HEK293 (cell line): Measurements from ENCODE around the gene CXADR.

Experiments
- GFI1B ChIP-seq: fragments of 450-650 bp; formaldehyde crosslinking; IDR thresholded peaks from 2 replicates; pipeline ENCODE4 v1.5.1; 2016; ENCODE audit warnings: missing biosample characterization, missing genetic modification characterization
- GLI2 ChIP-seq: fragments of 450-650 bp; formaldehyde crosslinking; IDR thresholded peaks from 2 replicates; pipeline ENCODE4; 2017; ENCODE audit warnings: missing biosample characterization, missing genetic modification characterization, low read depth, borderline replicate concordance
- GLIS2 ChIP-seq: fragments of 450-650 bp; formaldehyde crosslinking; IDR thresholded peaks from 2 replicates; pipeline ENCODE4 v1.5.1; 2016; ENCODE audit warnings: missing biosample characterization, missing genetic modification characterization
- KLF1 ChIP-seq: fragments of 450-650 bp; formaldehyde crosslinking; IDR thresholded peaks from 2 replicates; pipeline ENCODE4 v1.5.1; 2016; ENCODE audit warnings: missing biosample characterization, missing genetic modification characterization
- OVOL3 ChIP-seq: fragments of 450-650 bp; formaldehyde crosslinking; IDR thresholded peaks from 2 replicates; pipeline ENCODE4 v1.5.1; 2016; ENCODE audit warnings: missing biosample characterization, missing genetic modification characterization
- SCRT2 ChIP-seq: fragments of 450-650 bp; formaldehyde crosslinking; IDR thresholded peaks from 2 replicates; pipeline ENCODE4 v1.5.1; 2016; ENCODE audit warnings: missing biosample characterization, missing genetic modification characterization
- ZBTB21 ChIP-seq: fragments of 450-650 bp; formaldehyde crosslinking; IDR thresholded peaks from 2 replicates; pipeline ENCODE4 v1.5.1; 2017; ENCODE audit warnings: missing biosample characterization, missing genetic modification characterization
- ZBTB7A ChIP-seq: fragments of 450-650 bp; formaldehyde crosslinking; IDR thresholded peaks from 2 replicates; pipeline ENCODE4 v1.5.1; 2016; ENCODE audit warnings: low read depth, missing biosample characterization, missing genetic modification characterization
- ZFHX2 ChIP-seq: fragments of 450-650 bp; formaldehyde crosslinking; conservative IDR thresholded peaks from 2 replicates; pipeline ENCODE4 v1.5.1; 2016; ENCODE audit warnings: missing biosample characterization, missing genetic modification characterization
- ZFP3 ChIP-seq: fragments of 450-650 bp; formaldehyde crosslinking; IDR thresholded peaks from 2 replicates; pipeline ENCODE4 v1.5.1; 2016; ENCODE audit warnings: low read depth, missing biosample characterization, missing genetic modification characterization
- ZFP37 ChIP-seq: fragments of 450-650 bp; formaldehyde crosslinking; IDR thresholded peaks from 2 replicates; pipeline ENCODE4 v1.5.1; 2016; ENCODE audit warnings: missing biosample characterization, missing genetic modification characterization
- ZNF10 ChIP-seq: fragments of 450-650 bp; formaldehyde crosslinking; IDR thresholded peaks from 2 replicates; pipeline ENCODE4 v1.5.1; 2017; ENCODE audit warnings: missing biosample characterization, missing genetic modification characterization
- ZNF114 ChIP-seq: fragments of 450-650 bp; formaldehyde crosslinking; IDR thresholded peaks from 2 replicates; pipeline ENCODE4 v1.5.0; 2017; ENCODE audit warnings: missing biosample characterization, missing genetic modification characterization
- ZNF221 ChIP-seq: fragments of 450-650 bp; formaldehyde crosslinking; IDR thresholded peaks from 2 replicates; pipeline ENCODE4 v1.5.1; 2017; ENCODE audit warnings: missing biosample characterization, missing genetic modification characterization, borderline replicate concordance
- ZNF24 ChIP-seq: fragments of 450-650 bp; formaldehyde crosslinking; IDR thresholded peaks from 2 replicates; pipeline ENCODE4 v1.5.1; 2016; ENCODE audit warnings: missing biosample characterization, missing genetic modification characterization
- ZNF292 ChIP-seq: fragments of 450-650 bp; formaldehyde crosslinking; IDR thresholded peaks from 2 replicates; pipeline ENCODE4 v1.5.1; 2016; ENCODE audit warnings: low read depth, missing biosample characterization, missing genetic modification characterization, borderline replicate concordance
- ZNF335 ChIP-seq: fragments of 450-650 bp; formaldehyde crosslinking; conservative IDR thresholded peaks from 2 replicates; pipeline ENCODE4 v1.5.1; 2016; ENCODE audit warnings: missing biosample characterization, missing genetic modification characterization
- ZNF433 ChIP-seq: fragments of 450-650 bp; formaldehyde crosslinking; IDR thresholded peaks from 2 replicates; pipeline ENCODE4 v1.5.1; 2016; ENCODE audit warnings: missing biosample characterization, missing genetic modification characterization, low read depth
- ZNF510 ChIP-seq: fragments of 450-650 bp; formaldehyde crosslinking; IDR thresholded peaks from 2 replicates; pipeline ENCODE4 v1.5.1; 2018; ENCODE audit warnings: mild to moderate bottlenecking, missing genetic modification characterization, missing biosample characterization; ENCODE audit not compliant: insufficient replicate concordance
- ZNF521 ChIP-seq: fragments of 450-650 bp; formaldehyde crosslinking; IDR thresholded peaks from 2 replicates; pipeline ENCODE4 v1.5.1; 2017; ENCODE audit warnings: missing biosample characterization, mild to moderate bottlenecking, missing genetic modification characterization
- ZNF629 ChIP-seq: fragments of 450-650 bp; formaldehyde crosslinking; IDR thresholded peaks from 2 replicates; pipeline ENCODE4 v1.5.1; 2017; ENCODE audit warnings: missing biosample characterization, missing genetic modification characterization
- ZNF707 ChIP-seq: fragments of 450-650 bp; formaldehyde crosslinking; IDR thresholded peaks from 2 replicates; pipeline ENCODE4 v1.5.1; 2016; ENCODE audit warnings: missing biosample characterization, missing genetic modification characterization
- ZNF776 ChIP-seq: fragments of 450-650 bp; formaldehyde crosslinking; IDR thresholded peaks from 2 replicates; pipeline ENCODE4 v1.5.0; 2017; ENCODE audit warnings: missing biosample characterization, missing genetic modification characterization, borderline replicate concordance
- ZNF792 ChIP-seq: fragments of 450-650 bp; formaldehyde crosslinking; IDR thresholded peaks from 2 replicates; pipeline ENCODE4 v1.5.1; 2016; ENCODE audit warnings: missing biosample characterization, missing genetic modification characterization
- ZNF830 ChIP-seq: fragments of 450-650 bp; IDR thresholded peaks from 2 replicates; pipeline ENCODE4 v1.5.0; 2018; ENCODE audit warnings: missing biosample characterization, missing genetic modification characterization, low read depth, mild to moderate bottlenecking, moderate library complexity
- ZSCAN30 ChIP-seq: fragments of 450-650 bp; IDR thresholded peaks from 2 replicates; pipeline ENCODE4 v1.5.1; 2018; ENCODE audit warnings: missing biosample characterization, mild to moderate bottlenecking, missing genetic modification characterization, moderate library complexity
- TF ChIP-seq, protein P1 (sequence below): fragments of 450-650 bp; formaldehyde crosslinking; IDR thresholded peaks from 2 replicates; pipeline ENCODE4 v1.5.1; 2016; ENCODE audit warnings: missing biosample characterization, missing genetic modification characterization
- TF ChIP-seq, protein P2 (sequence below): fragments of 450-650 bp; formaldehyde crosslinking; IDR thresholded peaks from 2 replicates; pipeline ENCODE4 v1.5.1; 2016; ENCODE audit warnings: missing biosample characterization, missing genetic modification characterization
- TF ChIP-seq, protein P3 (sequence below): fragments of 450-650 bp; formaldehyde crosslinking; IDR thresholded peaks from 2 replicates; pipeline ENCODE4 v1.5.1; 2016; ENCODE audit warnings: missing biosample characterization, missing genetic modification characterization
- TF ChIP-seq, protein P4 (sequence below): fragments of 450-650 bp; formaldehyde crosslinking; IDR thresholded peaks from 2 replicates; pipeline ENCODE4 v1.5.1; 2017; ENCODE audit warnings: missing biosample characterization, missing genetic modification characterization
- TF ChIP-seq, protein P5 (sequence below): fragments of 450-650 bp; formaldehyde crosslinking; IDR thresholded peaks from 2 replicates; pipeline ENCODE4; 2016; ENCODE audit warnings: missing biosample characterization, missing genetic modification characterization

CXADR gene

DNA sequence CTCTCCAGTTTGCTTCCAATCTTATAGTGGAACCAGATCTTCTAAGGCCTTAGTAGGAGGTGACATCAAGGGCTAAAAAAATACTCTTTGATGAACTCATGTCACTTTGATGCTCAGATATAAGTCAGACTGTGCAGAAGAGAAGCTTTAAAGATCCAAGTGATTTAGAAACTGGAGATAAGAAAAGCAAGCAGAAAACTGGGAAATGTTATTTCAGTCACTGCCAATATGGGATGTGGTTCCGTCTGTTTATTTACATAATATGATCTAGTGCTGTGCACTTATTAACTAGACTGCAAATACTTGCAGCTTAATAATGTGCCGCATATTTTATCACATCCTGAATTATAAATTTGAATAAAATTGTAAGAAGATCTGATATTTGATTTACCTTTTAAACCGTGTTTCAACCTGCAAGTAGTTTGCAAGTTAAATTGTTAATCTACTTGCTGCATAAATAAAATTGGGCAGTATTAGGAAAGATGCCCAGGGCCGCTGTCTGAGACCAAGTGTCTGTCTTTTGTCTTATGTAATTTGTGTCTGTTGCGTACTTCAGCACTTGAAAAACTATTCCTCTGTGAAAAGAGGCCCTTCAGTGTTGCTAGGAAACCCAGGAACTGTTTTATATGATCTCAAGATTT is 29.6 kb downstream of the CXADR start (continued):
- TF ChIP-seq, protein P1, sequence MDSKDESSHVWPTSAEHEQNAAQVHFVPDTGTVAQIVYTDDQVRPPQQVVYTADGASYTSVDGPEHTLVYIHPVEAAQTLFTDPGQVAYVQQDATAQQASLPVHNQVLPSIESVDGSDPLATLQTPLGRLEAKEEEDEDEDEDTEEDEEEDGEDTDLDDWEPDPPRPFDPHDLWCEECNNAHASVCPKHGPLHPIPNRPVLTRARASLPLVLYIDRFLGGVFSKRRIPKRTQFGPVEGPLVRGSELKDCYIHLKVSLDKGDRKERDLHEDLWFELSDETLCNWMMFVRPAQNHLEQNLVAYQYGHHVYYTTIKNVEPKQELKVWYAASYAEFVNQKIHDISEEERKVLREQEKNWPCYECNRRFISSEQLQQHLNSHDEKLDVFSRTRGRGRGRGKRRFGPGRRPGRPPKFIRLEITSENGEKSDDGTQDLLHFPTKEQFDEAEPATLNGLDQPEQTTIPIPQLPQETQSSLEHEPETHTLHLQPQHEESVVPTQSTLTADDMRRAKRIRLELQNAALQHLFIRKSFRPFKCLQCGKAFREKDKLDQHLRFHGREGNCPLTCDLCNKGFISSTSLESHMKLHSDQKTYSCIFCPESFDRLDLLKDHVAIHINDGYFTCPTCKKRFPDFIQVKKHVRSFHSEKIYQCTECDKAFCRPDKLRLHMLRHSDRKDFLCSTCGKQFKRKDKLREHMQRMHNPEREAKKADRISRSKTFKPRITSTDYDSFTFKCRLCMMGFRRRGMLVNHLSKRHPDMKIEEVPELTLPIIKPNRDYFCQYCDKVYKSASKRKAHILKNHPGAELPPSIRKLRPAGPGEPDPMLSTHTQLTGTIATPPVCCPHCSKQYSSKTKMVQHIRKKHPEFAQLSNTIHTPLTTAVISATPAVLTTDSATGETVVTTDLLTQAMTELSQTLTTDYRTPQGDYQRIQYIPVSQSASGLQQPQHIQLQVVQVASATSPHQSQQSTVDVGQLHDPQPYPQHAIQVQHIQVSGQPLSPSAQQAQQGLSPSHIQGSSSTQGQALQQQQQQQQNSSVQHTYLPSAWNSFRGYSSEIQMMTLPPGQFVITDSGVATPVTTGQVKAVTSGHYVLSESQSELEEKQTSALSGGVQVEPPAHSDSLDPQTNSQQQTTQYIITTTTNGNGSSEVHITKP (tag by site-specific recombination) = peak; percentile 85
- TF ChIP-seq, protein P2, sequence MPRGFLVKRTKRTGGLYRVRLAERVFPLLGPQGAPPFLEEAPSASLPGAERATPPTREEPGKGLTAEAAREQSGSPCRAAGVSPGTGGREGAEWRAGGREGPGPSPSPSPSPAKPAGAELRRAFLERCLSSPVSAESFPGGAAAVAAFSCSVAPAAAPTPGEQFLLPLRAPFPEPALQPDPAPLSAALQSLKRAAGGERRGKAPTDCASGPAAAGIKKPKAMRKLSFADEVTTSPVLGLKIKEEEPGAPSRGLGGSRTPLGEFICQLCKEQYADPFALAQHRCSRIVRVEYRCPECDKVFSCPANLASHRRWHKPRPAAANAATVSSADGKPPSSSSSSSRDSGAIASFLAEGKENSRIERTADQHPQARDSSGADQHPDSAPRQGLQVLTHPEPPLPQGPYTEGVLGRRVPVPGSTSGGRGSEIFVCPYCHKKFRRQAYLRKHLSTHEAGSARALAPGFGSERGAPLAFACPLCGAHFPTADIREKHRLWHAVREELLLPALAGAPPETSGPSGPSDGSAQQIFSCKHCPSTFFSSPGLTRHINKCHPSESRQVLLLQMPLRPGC (tag by site-specific recombination) = no peak
- TF ChIP-seq GLI2 (tag by site-specific recombination) = no peak; the same call in 1 of the 2 replicates
- TF ChIP-seq ZNF510 (tag by site-specific recombination) = no peak
- no peak for TF ChIP-seq ZFP3 (tag by site-specific recombination)
- TF ChIP-seq OVOL3 = no peak
- TF ChIP-seq ZNF10 = 0 out of 2 replicates have a peak, but pooled peaks have one; percentile 39
- TF ChIP-seq ZNF335 = no peak
- no peak for TF ChIP-seq ZNF830 (tag by site-specific recombination)
- TF ChIP-seq ZFP37 (tag by site-specific recombination) = no peak
- no peak for TF ChIP-seq ZFHX2 (tag by site-specific recombination)
- TF ChIP-seq GFI1B = no peak
- TF ChIP-seq ZNF792 (tag by site-specific recombination) = no peak
- TF ChIP-seq SCRT2 = no peak
- TF ChIP-seq KLF1 = no peak
- TF ChIP-seq ZNF433 (tag by site-specific recombination) = no peak
- no peak for TF ChIP-seq ZNF707 (tag by site-specific recombination)
- TF ChIP-seq, protein P3, sequence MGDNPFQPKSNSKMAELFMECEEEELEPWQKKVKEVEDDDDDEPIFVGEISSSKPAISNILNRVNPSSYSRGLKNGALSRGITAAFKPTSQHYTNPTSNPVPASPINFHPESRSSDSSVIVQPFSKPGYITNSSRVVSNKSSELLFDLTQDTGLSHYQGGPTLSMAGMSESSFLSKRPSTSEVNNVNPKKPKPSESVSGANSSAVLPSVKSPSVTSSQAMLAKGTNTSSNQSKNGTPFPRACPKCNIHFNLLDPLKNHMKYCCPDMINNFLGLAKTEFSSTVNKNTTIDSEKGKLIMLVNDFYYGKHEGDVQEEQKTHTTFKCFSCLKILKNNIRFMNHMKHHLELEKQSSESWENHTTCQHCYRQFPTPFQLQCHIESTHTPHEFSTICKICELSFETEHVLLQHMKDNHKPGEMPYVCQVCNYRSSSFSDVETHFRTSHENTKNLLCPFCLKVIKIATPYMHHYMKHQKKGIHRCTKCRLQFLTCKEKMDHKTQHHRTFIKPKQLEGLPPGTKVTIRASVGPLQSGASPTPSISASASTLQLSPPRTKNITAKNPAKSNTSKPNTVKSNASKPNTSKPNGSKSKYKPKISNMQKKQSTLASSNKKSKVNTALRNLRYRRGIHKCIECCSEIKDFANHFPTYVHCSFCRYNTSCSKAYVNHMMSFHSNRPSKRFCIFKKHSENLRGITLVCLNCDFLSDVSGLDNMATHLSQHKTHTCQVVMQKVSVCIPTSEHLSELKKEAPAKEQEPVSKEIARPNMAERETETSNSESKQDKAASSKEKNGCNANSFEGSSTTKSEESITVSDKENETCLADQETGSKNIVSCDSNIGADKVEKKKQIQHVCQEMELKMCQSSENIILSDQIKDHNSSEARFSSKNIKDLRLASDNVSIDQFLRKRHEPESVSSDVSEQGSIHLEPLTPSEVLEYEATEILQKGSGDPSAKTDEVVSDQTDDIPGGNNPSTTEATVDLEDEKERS = no peak
- peak; percentile 63 for TF ChIP-seq ZNF629
- TF ChIP-seq, protein P4, sequence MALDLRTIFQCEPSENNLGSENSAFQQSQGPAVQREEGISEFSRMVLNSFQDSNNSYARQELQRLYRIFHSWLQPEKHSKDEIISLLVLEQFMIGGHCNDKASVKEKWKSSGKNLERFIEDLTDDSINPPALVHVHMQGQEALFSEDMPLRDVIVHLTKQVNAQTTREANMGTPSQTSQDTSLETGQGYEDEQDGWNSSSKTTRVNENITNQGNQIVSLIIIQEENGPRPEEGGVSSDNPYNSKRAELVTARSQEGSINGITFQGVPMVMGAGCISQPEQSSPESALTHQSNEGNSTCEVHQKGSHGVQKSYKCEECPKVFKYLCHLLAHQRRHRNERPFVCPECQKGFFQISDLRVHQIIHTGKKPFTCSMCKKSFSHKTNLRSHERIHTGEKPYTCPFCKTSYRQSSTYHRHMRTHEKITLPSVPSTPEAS = no peak
- TF ChIP-seq ZNF776 (tag by site-specific recombination) = no peak
- 0 out of 2 replicates have a peak, but pooled peaks have one; percentile 30 for TF ChIP-seq ZNF24 (tag by site-specific recombination)
- no peak for TF ChIP-seq ZNF521 (tag by site-specific recombination)
- no peak; the same call in 1 of the 2 replicates for TF ChIP-seq ZNF221
- 0 out of 2 replicates have a peak, but pooled peaks have one; percentile 17 for TF ChIP-seq ZBTB21 (tag by site-specific recombination)
- no peak for TF ChIP-seq ZNF292 (tag by site-specific recombination)
- no peak for TF ChIP-seq ZBTB7A (tag by site-specific recombination)
- TF ChIP-seq, protein P5, sequence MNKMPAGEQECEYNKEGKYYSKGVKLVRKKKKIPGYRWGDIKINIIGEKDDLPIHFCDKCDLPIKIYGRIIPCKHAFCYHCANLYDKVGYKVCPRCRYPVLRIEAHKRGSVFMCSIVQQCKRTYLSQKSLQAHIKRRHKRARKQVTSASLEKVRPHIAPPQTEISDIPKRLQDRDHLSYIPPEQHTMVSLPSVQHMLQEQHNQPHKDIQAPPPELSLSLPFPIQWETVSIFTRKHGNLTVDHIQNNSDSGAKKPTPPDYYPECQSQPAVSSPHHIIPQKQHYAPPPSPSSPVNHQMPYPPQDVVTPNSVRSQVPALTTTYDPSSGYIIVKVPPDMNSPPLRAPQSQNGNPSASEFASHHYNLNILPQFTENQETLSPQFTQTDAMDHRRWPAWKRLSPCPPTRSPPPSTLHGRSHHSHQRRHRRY = no peak
- no peak for TF ChIP-seq GLIS2
- no peak for TF ChIP-seq ZNF114 (tag by site-specific recombination)
- no peak for TF ChIP-seq ZSCAN30 (tag by site-specific recombination)
